WTC11 (cell line): Measurements from ENCODE around the gene RELL1.

Experiments
- CREB1 ChIP-seq: sonication (generic); formaldehyde crosslinking; IDR thresholded peaks from 2 replicates; pipeline ENCODE4 v1.8.0; 2023; ENCODE audit warnings: mild to moderate bottlenecking, missing genetic modification reagents
- MXD4 ChIP-seq: fragments of 250-450 bp; sonication (Bioruptor Pico); IDR thresholded peaks from 2 replicates; pipeline ENCODE4 v1.8.0; 2021; ENCODE audit warnings: mild to moderate bottlenecking, moderate library complexity, borderline replicate concordance
- NR2C2 ChIP-seq: sonication (generic); formaldehyde crosslinking; IDR thresholded peaks from 2 replicates; pipeline ENCODE4 v1.8.0; 2022; ENCODE audit warnings: mild to moderate bottlenecking, missing genetic modification reagents
- RELA ChIP-seq: sonication (generic); formaldehyde crosslinking; IDR thresholded peaks from 2 replicates; pipeline ENCODE4 v1.8.1; 2022; ENCODE audit warnings: missing genetic modification reagents, mild to moderate bottlenecking, borderline replicate concordance
- SP1 ChIP-seq: sonication (generic); formaldehyde crosslinking; conservative IDR thresholded peaks from 2 replicates; pipeline ENCODE4 v1.8.1; 2022; ENCODE audit warnings: missing genetic modification reagents
- TCF7 ChIP-seq: sonication (generic); formaldehyde crosslinking; IDR thresholded peaks from 2 replicates; pipeline ENCODE4 v1.8.0; 2022; ENCODE audit warnings: mild to moderate bottlenecking, low read depth, missing genetic modification reagents, moderate library complexity
- ZNF138 ChIP-seq: sonication (generic); formaldehyde crosslinking; conservative IDR thresholded peaks from 2 replicates; pipeline ENCODE4 v1.8.1; 2022; ENCODE audit warnings: mild to moderate bottlenecking, moderate library complexity, missing genetic modification reagents
- TF ChIP-seq, protein P1 (sequence below): fragments of 200-600 bp; IDR thresholded peaks from 2 replicates; pipeline ENCODE4 v1.8.0; 2022; ENCODE audit warnings: antibody characterized with exemption
- TF ChIP-seq, protein P2 (sequence below): fragments of 250-450 bp; sonication (Bioruptor Pico); IDR thresholded peaks from 2 replicates; pipeline ENCODE4 v1.9.0; 2021; ENCODE audit warnings: mild to moderate bottlenecking, borderline replicate concordance
- TF ChIP-seq, protein P3 (sequence below): fragments of 250-450 bp; sonication (Bioruptor Pico); IDR thresholded peaks from 2 replicates; pipeline ENCODE4 v1.9.0; 2021; ENCODE audit warnings: moderate library complexity, mild to moderate bottlenecking, inconsistent platforms, borderline replicate concordance
- TF ChIP-seq, protein P4 (sequence below): sonication (generic); formaldehyde crosslinking; IDR thresholded peaks from 2 replicates; pipeline ENCODE4 v1.8.0; 2022; ENCODE audit warnings: mild to moderate bottlenecking, missing genetic modification reagents
- TF ChIP-seq, protein P5 (sequence below): fragments of 250-450 bp; sonication (Bioruptor Pico); IDR thresholded peaks from 2 replicates; pipeline ENCODE4 v1.9.0; 2021; ENCODE audit warnings: mild to moderate bottlenecking
- TF ChIP-seq, protein P6 (sequence below): sonication (generic); formaldehyde crosslinking; IDR thresholded peaks from 2 replicates; pipeline ENCODE4 v1.8.0; 2022; ENCODE audit warnings: mild to moderate bottlenecking, missing genetic modification reagents
- TF ChIP-seq, protein P7 (sequence below): sonication (generic); formaldehyde crosslinking; IDR thresholded peaks from 2 replicates; pipeline ENCODE4 v1.8.1; 2023; ENCODE audit warnings: mild to moderate bottlenecking, missing genetic modification reagents, moderate library complexity

DNA sequence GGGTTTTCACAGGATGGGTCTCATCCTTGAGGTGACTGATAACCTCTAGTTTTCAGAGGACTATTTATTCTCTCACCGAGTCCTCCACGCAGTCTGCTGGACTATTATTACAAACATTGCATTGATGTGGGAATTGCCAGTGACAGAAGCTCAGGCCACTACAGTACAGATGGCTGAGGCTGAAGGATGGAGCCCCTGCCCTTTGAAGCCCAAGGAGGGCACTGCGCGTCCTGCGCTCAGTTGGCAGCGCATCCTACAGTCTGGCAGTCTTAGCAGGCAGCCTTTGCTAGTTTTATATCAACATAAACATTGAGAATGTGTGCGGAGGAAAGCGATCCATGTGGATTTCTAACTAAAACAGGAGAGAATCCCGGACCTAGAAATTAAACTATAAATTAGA lies 1.5 kb upstream of the RELL1 start:
- TF ChIP-seq TCF7 (CRISPR knock-in tag) (no peak), RELA (CRISPR knock-in tag) (no peak), NR2C2 (no peak), CREB1 (CRISPR knock-in tag) (no peak), ZNF138 (CRISPR knock-in tag) (no peak), MXD4 (CRISPR knock-in tag) (no peak), SP1 (CRISPR knock-in tag) (no peak)
- TF ChIP-seq, protein P1, sequence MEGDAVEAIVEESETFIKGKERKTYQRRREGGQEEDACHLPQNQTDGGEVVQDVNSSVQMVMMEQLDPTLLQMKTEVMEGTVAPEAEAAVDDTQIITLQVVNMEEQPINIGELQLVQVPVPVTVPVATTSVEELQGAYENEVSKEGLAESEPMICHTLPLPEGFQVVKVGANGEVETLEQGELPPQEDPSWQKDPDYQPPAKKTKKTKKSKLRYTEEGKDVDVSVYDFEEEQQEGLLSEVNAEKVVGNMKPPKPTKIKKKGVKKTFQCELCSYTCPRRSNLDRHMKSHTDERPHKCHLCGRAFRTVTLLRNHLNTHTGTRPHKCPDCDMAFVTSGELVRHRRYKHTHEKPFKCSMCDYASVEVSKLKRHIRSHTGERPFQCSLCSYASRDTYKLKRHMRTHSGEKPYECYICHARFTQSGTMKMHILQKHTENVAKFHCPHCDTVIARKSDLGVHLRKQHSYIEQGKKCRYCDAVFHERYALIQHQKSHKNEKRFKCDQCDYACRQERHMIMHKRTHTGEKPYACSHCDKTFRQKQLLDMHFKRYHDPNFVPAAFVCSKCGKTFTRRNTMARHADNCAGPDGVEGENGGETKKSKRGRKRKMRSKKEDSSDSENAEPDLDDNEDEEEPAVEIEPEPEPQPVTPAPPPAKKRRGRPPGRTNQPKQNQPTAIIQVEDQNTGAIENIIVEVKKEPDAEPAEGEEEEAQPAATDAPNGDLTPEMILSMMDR, result no peak
- TF ChIP-seq, protein P2, sequence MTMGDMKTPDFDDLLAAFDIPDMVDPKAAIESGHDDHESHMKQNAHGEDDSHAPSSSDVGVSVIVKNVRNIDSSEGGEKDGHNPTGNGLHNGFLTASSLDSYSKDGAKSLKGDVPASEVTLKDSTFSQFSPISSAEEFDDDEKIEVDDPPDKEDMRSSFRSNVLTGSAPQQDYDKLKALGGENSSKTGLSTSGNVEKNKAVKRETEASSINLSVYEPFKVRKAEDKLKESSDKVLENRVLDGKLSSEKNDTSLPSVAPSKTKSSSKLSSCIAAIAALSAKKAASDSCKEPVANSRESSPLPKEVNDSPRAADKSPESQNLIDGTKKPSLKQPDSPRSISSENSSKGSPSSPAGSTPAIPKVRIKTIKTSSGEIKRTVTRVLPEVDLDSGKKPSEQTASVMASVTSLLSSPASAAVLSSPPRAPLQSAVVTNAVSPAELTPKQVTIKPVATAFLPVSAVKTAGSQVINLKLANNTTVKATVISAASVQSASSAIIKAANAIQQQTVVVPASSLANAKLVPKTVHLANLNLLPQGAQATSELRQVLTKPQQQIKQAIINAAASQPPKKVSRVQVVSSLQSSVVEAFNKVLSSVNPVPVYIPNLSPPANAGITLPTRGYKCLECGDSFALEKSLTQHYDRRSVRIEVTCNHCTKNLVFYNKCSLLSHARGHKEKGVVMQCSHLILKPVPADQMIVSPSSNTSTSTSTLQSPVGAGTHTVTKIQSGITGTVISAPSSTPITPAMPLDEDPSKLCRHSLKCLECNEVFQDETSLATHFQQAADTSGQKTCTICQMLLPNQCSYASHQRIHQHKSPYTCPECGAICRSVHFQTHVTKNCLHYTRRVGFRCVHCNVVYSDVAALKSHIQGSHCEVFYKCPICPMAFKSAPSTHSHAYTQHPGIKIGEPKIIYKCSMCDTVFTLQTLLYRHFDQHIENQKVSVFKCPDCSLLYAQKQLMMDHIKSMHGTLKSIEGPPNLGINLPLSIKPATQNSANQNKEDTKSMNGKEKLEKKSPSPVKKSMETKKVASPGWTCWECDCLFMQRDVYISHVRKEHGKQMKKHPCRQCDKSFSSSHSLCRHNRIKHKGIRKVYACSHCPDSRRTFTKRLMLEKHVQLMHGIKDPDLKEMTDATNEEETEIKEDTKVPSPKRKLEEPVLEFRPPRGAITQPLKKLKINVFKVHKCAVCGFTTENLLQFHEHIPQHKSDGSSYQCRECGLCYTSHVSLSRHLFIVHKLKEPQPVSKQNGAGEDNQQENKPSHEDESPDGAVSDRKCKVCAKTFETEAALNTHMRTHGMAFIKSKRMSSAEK, result no peak
- TF ChIP-seq, protein P3, sequence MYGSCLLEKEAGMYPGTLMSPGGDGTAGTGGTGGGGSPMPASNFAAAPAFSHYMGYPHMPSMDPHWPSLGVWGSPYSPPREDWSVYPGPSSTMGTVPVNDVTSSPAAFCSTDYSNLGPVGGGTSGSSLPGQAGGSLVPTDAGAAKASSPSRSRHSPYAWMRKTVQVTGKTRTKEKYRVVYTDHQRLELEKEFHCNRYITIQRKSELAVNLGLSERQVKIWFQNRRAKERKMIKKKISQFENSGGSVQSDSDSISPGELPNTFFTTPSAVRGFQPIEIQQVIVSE (CRISPR knock-in tag), result no peak
- TF ChIP-seq, protein P4, sequence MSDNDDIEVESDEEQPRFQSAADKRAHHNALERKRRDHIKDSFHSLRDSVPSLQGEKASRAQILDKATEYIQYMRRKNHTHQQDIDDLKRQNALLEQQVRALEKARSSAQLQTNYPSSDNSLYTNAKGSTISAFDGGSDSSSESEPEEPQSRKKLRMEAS (CRISPR knock-in tag), result no peak
- TF ChIP-seq, protein P5, sequence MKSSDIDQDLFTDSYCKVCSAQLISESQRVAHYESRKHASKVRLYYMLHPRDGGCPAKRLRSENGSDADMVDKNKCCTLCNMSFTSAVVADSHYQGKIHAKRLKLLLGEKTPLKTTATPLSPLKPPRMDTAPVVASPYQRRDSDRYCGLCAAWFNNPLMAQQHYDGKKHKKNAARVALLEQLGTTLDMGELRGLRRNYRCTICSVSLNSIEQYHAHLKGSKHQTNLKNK (CRISPR knock-in tag), result no peak
- TF ChIP-seq, protein P6, sequence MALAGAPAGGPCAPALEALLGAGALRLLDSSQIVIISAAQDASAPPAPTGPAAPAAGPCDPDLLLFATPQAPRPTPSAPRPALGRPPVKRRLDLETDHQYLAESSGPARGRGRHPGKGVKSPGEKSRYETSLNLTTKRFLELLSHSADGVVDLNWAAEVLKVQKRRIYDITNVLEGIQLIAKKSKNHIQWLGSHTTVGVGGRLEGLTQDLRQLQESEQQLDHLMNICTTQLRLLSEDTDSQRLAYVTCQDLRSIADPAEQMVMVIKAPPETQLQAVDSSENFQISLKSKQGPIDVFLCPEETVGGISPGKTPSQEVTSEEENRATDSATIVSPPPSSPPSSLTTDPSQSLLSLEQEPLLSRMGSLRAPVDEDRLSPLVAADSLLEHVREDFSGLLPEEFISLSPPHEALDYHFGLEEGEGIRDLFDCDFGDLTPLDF (CRISPR knock-in tag), result no peak
- TF ChIP-seq, protein P7, sequence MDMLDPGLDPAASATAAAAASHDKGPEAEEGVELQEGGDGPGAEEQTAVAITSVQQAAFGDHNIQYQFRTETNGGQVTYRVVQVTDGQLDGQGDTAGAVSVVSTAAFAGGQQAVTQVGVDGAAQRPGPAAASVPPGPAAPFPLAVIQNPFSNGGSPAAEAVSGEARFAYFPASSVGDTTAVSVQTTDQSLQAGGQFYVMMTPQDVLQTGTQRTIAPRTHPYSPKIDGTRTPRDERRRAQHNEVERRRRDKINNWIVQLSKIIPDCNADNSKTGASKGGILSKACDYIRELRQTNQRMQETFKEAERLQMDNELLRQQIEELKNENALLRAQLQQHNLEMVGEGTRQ (CRISPR knock-in tag), result no peak
